H1 (cell line): ENCODE data around the gene JOSD2. TPM values are rescaled to one million over a fixed set of nuclear protein-coding genes. Genes with fewer than 3 reads are reported as not detected.

Source experiments
- polyA plus RNA-seq, 7 experiments: library from polyadenylated mRNA; depleted of rRNA in 3 of 7; stranded (reverse) in 5 of 7; unstranded in 2 of 7; fragments of >200 nt in 5 of 7; fragments of 200-250 nt in 2 of 7; gene quantifications; 1 replicate in 5 of 7; 2 replicates in 1 of 7; 4 replicates in 1 of 7; pipeline versions ENCODE4 v1.2.1 to v1.2.3, GENCODE V29; 2011 to 2013; ENCODE audit warnings: missing spikeins in 2 of 7, mixed read lengths in 2 of 7
- total RNA-seq: library from RNA; stranded (reverse); fragmentation: NEBNext Ultra II Directional; extraction: Animal tissue kit (Norgen Biotek cat#: 25700); gene quantifications from 2 replicates; pipeline ENCODE4 v1.2.1, GENCODE V29; 2021

JOSD2 gene
- total and polyA plus RNA-seq, 2 of the 8 experiments (the other 6 are each of a cell fraction or from before 2014, with no cell fraction given): 1.9 to 6.6 TPM

Other genes starting within 250 kb of the JOSD2 start
- gene KCNC3, start 181.8 kb downstream of the JOSD2 start, total RNA-seq: 7.2 and 8.5 TPM in 2 replicates
- 3.9 and 6.3 TPM in 2 replicates for gene KCNC3, start 181.8 kb downstream of the JOSD2 start, polyA plus RNA-seq (2011; rRNA removed)
- 0.71 and 1.1 TPM in 2 replicates for gene NAPSA, start 145.6 kb downstream of the JOSD2 start, total RNA-seq
- 0.73 and 0.93 TPM in 2 replicates for gene NAPSA, start 145.6 kb downstream of the JOSD2 start, polyA plus RNA-seq (2011; rRNA removed)
- gene NR1H2, start 134.7 kb downstream of the JOSD2 start, total RNA-seq: 40.3 and 41.4 TPM in 2 replicates
- gene NR1H2, start 134.7 kb downstream of the JOSD2 start, polyA plus RNA-seq (2011; rRNA removed): 47.5 and 61.5 TPM in 2 replicates
- gene POLD1, start 126.8 kb downstream of the JOSD2 start, total RNA-seq: 141 and 149 TPM in 2 replicates
- gene POLD1, start 126.8 kb downstream of the JOSD2 start, polyA plus RNA-seq (2011; rRNA removed): 142 and 191 TPM in 2 replicates
- gene SPIB, start 92.3 kb downstream of the JOSD2 start, total RNA-seq: 9.6 and 11.1 TPM in 2 replicates
- 11.8 and 17.4 TPM in 2 replicates for gene SPIB, start 92.3 kb downstream of the JOSD2 start, polyA plus RNA-seq (2011; rRNA removed)
- gene MYBPC2, start 78.3 kb downstream of the JOSD2 start, total RNA-seq: 3.1 and 4.1 TPM in 2 replicates
- 1.8 and 2.7 TPM in 2 replicates for gene MYBPC2, start 78.3 kb downstream of the JOSD2 start, polyA plus RNA-seq (2011; rRNA removed)
- 103 and 105 TPM in 2 replicates for gene EMC10, start 34.7 kb downstream of the JOSD2 start, total RNA-seq
- gene EMC10, start 34.7 kb downstream of the JOSD2 start, polyA plus RNA-seq (2011; rRNA removed): 77.6 and 107 TPM in 2 replicates
- gene GARIN5A, start 34.3 kb downstream of the JOSD2 start, total RNA-seq: 8.1 and 9.1 TPM in 2 replicates
- 18.5 and 31.5 TPM in 2 replicates for gene GARIN5A, start 34.3 kb downstream of the JOSD2 start, polyA plus RNA-seq (2011; rRNA removed)
- not detected in 2 replicates for gene ASPDH, start 2.7 kb upstream of the JOSD2 start, total RNA-seq
- gene ASPDH, start 2.7 kb upstream of the JOSD2 start, polyA plus RNA-seq (2011; rRNA removed): not detected in 2 replicates
- gene LRRC4B, start 57.2 kb upstream of the JOSD2 start, total RNA-seq: 11.5 and 13.4 TPM in 2 replicates
- 20.8 and 21.2 TPM in 2 replicates for gene LRRC4B, start 57.2 kb upstream of the JOSD2 start, polyA plus RNA-seq (2011; rRNA removed)
- 13.9 and 17.3 TPM in 2 replicates for gene SYT3, start 128.7 kb upstream of the JOSD2 start, total RNA-seq
- 6.7 and 12.7 TPM in 2 replicates for gene SYT3, start 128.7 kb upstream of the JOSD2 start, polyA plus RNA-seq (2011; rRNA removed)
- gene C19orf81, start 138.3 kb upstream of the JOSD2 start, total RNA-seq: 11.7 and 14.2 TPM in 2 replicates
- gene C19orf81, start 138.3 kb upstream of the JOSD2 start, polyA plus RNA-seq (2011; rRNA removed): 13.0 and 22.0 TPM in 2 replicates
- gene SHANK1, start 208.6 kb upstream of the JOSD2 start, total RNA-seq: 3.7 and 3.9 TPM in 2 replicates
- gene SHANK1, start 208.6 kb upstream of the JOSD2 start, polyA plus RNA-seq (2011; rRNA removed): 1.1 and 1.2 TPM in 2 replicates
- 4.3 and 5.2 TPM in 2 replicates for gene CLEC11A, start 212.2 kb upstream of the JOSD2 start, total RNA-seq
- gene CLEC11A, start 212.2 kb upstream of the JOSD2 start, polyA plus RNA-seq (2011; rRNA removed): 17.4 and 22.5 TPM in 2 replicates